ENCODE results near the gene ADAMTS13.
"Not testable (repeated sequence)": the region's sequence is repeated elsewhere in the genome, so short reads cannot be mapped to it uniquely, and the experiment has no call there.

The ADAMTS13 gene

DNA sequence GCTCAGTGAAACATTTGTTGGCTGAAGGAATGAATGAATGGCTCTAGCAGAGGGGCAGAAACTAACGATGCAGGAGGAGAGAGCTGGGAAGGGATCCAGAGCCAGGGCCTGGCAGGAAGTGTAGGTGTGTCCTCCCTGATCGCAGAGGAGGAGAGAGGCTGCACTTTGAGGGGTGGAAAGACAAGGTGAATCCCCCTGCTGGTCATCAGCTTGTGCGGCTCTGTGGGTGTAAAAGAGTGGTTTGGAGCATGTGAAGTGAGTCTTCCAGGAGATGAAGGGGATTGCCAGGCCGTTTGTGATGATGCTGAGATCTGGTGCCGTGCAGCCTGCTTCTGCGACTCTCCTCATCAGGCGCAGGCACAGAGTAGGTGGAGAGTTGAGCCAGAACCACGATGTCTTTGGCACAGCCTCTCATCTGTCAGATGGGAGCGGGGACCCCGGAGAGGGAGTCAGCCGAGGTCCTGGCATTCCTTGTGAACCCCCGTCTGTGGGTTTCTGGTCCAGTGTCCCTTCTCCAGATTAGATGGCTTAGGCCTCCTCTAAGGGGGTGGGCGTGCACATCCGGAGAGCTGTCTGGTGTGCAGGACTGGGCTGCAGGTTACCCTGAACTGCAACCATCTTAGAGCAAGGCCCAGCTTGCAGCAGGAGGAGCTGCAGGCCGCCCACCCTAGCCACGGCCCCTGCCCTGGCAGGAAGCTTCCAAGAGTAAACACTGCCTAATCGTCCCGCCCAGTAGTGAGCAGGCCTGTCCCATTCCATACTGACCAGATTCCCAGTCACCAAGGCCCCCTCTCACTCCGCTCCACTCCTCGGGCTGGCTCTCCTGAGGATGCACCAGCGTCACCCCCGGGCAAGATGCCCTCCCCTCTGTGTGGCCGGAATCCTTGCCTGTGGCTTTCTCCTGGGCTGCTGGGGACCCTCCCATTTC lies at the start of gene ADAMTS13:
Gene ADAMTS13, plus strand, starts transcription at position 753 of the 928 bp plus-strand sequence. Its CDS starts 77 bp downstream, at position 830.
- DNase-seq (ENCODE audit: insufficient read length, low spot score) (no peak), FAIRE-seq (peak; percentile 75)

DNA sequence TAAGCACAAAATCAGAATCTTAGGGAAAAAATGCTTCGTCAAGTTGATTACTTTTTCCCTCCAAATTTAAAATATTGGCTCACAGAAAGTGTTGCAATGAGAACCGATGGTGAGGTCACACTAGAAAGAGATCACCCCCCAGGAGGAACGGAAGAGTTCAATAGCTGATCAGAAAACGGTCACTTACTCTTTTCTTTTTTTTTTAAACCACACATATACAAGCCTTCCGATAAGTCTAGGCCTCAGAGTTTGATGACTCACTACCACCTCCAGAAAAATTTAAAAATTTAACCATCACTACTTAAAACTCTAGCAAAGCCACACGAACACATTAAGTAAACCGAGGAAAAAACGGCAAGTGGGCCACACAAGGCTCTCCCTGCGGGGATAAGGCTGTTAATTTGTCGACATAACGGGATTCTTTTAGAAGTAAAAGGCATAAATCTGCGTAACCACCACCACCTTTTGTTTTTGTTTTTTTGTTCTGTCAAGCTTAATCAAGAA lies 47.5 kb upstream of the ADAMTS13 start:
- FAIRE-seq, result no peak

DNA sequence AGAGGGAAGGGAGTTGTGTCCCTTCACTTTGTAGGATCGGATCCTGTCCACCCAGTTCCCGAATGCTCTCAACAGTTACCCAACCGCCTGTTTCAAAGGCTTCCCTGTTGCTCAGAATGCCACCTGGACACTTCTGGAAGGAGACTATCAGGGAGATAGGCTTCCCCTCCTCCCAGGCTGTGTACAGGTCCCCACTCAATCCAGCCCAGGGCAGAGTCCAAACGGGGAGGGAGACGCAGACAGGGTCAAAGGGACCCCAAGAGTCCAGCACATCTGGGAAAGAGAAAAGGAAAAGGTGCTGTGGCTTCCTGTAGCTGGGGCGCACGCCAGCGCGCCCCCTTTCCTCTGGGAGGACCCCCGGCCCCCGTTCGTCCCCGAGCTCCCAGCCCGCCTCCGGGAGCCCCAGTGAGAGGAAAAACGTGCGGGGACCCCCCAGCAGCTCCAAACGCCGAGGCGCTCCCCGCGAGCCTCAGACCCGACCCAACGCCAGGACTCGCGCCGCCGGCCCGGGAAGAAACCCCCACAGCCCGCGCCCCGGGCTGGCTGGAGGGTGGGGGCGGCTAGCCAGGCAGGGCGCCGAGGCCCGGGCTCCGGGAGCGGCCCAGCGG lies 46.9 kb upstream of the ADAMTS13 start:
- peak; percentile 73 for FAIRE-seq

More for the DNA sequence above, 47.5 kb upstream of the ADAMTS13 start:
- DNase-seq (ENCODE audit: insufficient read length, low spot score), result no peak

DNA sequence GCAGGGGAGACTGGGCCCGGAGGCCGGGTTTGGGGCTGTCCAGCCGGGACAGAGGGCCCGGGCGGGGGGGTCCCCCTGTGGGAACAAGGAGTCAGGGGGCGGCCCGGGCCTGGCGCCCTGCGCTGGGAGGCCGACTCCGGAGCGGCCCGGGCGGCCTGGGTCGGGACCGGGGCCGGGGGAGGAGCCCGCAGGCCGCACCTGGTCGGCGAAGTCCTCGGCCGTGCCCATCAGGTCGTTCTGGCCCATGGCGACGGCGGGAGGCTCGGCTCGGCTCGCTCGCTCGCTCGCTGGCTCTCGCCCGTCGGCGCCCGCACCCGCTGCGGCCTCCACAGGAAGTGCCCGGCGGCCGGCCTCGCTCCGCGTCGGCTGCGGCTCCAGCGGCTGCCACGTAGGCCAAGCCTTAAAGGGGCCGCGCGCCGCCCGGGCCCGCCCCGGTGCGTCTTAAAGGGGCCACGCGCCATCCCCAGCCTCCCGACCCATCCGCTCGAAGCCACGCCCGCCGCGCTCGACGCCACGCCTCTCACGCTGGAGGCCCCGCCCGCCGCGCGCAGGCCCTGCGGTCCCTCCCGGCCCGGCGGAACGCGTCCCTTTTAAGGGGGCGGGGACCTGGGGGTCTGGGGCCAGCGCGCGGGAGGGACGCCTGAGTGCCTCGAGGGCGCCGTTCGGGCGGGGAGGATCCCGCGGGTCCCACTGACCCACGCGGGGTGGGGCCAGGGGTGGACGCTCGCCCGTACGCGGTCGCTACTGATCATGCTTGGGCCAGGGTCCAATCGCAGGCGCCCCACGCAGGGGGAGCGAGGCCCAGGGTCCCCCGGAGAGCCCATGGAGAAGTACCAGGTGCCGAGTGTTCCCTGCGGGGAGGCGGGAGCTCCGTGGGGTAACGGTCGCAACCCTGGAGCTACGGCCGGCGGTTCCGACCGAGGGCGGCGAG lies 46.2 kb upstream of the ADAMTS13 start, which contains the start of the genes STKLD1 and SURF4:
Gene STKLD1, plus strand, starts transcription at position 643 of the 931 bp plus-strand sequence. Its CDS starts 108 bp downstream, at position 751.
Gene SURF4, minus strand, starts transcription at position 337 of the 931 bp plus-strand sequence. Its CDS starts 91 bp downstream, at position 246.
- FAIRE-seq, result no peak

More for the DNA sequence above, 46.9 kb upstream of the ADAMTS13 start:
- DNase-seq (ENCODE audit: insufficient read length, low spot score), result peak; percentile 32

DNA sequence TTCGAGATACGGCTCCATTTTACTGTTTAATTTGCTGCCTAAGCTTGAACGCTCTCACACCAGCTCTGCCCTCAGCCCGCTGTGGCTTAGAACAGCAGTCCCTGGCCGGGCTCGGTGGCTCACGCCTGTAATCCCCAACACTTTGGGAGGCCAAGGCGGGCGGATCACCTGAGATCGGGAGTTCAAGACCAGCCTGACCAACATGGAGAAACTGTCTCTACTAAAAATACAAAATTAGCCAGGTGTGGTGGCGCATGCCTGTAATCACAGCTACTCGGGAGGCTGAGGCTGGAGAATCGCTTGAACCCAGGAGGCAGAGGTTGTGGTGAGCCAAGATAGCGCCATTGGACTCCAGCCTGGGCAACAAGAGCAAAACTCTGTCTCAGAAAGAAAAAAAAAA lies 44.9 kb upstream of the ADAMTS13 start:
- not testable (repeated sequence) for FAIRE-seq; DNase-seq (ENCODE audit: insufficient read length, low spot score)

More for the DNA sequence above, 46.2 kb upstream of the ADAMTS13 start, which contains the start of the genes STKLD1 and SURF4:
- DNase-seq (ENCODE audit: insufficient read length, low spot score), result peak; percentile 100

DNA sequence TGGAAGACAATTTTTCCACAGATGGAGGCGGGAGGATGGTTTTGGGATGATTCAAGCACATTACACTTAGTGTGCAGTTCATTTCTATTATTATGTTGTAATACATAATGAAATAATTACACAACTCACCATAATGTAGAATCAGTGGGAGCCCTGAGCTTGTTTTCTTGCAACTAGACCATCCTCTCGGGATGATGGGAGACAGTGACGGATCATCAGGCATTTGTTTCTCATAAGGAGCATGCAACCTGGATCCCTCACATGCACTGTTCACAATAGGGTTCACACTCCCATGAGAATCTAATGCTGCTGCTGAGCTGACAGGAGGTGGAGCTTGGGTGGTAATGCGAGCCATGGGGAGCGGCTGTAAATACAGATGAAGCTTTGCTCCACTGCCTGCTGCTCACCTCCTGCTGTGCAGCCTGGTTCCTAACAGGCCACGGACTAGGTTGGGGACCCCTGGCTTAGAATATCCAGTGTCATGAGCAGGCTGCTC lies 44.4 kb upstream of the ADAMTS13 start:
- no peak for FAIRE-seq

DNA sequence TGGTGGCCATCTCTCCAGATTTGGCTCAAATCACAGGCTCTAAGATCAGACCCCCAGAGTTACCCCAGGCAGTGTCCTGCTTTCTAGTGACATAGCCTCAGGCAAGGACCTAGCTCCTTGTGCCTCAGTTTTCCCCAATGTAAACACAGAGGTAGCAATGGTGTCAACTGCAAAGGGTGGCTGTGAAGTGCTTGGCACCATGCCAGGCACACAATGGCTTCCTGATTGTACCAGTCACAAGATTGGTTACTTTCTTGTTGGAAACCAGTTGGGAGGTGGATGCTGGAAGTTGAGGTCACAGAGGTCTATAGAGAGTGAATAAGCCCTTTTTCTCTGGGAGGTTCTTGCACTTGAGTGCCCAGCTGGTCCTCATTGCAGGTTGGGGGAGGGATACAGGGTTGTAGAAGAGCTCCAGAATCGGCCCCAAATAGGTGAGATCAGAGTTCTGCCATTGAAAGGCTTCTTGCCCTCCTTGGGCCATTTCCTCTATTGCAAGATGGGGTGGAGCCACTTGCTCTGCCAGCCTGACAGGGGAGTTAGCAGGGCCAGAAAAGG lies 43.7 kb upstream of the ADAMTS13 start:
- FAIRE-seq, result no peak
- DNase-seq (ENCODE audit: insufficient read length, low spot score), result no peak

More for the DNA sequence above, 44.4 kb upstream of the ADAMTS13 start:
- DNase-seq (ENCODE audit: insufficient read length, low spot score), result no peak

DNA sequence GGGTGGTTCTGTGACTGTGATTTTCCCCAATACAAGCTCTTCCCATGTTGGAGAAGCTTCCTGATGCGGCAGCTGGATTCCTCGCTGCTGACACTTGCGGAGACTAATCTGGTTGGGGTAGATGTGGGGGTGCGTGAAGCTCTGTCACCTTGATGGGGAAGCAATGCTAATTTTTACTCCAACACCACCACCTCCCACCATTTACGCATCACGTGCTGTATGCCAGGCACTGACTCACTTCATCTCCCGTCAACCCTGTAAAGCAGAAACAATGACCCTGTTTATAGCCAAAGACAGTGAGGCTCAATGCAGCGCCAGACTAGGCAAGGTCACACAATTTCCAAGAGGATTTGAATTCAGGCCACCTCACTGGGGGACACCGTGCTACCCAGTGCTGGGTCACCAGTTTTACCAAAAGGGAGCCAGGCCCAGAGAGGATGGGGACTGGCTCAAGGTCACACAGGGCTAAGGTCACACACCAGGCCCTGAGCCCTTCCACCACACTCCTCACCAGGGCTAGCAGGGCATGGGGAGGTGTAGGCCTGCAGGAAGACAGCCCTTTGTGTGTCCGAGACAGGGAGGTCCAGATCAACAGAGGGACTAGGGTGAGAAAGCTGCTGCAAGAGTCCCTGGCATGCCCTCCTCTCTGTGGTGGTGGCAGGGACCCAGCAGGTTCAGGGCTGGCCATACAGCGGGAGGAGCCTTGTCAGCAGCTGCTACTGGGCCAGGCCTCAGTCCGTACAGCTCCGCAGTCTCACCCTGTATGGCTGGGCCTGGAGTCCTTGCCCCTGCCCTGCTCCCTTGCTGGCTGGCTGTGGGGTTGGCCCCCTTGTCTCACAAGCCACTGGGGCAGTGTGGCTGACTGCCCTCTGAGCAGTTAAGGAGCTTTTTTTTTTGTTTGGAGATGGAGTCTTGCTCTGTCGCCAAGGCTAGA lies 42.7 kb upstream of the ADAMTS13 start:
- FAIRE-seq (no peak), DNase-seq (ENCODE audit: insufficient read length, low spot score) (no peak)

DNA sequence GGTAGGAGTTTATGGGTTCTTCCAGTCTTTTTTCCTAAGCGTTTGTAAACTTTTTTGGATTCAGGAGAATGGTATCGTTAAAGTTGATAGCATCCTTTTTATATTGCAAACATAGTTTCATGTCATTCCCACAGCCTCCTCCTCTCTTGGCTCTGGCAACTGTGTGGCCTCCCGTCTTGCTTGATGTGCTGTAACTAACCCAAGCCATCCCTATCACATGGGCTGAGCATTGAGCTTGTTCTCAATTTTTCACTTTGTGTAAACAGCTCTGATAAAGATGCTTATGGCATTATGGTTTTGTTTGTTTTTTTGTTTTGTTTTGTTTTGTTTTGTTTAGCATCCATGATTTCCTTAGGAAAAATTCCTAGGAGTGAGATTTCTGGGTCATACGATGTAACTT lies 41.4 kb upstream of the ADAMTS13 start:
- no peak for DNase-seq (ENCODE audit: insufficient read length, low spot score)

DNA sequence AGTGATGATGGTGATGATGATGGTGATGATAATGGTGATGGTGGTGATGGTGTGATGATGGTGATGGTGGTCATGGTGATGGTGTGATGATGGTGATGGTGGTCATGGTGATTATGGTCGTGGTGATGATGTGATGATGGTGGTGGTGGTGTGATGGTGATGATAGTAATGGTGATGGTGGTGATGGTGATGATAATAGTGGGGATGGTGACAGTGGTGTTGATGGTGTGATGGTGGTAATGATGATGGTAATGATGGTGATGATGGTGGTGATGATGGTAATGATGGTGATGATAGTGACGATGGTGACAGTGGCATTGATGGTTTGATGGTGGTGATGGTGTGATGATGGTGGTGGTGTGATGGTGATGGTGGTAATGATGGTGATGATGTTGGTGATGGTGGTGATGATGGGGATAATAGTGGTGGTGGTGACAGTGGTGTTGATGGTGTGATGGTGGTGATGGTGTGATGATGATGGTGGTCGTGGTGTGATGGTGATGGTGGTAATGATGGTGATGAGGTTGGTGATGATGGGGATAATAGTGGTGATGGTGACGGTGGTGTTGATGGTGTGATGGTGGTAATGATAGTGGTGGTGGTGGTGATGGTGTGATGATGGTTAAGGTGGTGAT lies 39.5 kb upstream of the ADAMTS13 start:
- DNase-seq (ENCODE audit: insufficient read length, low spot score) (no peak), FAIRE-seq (no peak)

More for the DNA sequence above, 41.4 kb upstream of the ADAMTS13 start:
- FAIRE-seq, result no peak

DNA sequence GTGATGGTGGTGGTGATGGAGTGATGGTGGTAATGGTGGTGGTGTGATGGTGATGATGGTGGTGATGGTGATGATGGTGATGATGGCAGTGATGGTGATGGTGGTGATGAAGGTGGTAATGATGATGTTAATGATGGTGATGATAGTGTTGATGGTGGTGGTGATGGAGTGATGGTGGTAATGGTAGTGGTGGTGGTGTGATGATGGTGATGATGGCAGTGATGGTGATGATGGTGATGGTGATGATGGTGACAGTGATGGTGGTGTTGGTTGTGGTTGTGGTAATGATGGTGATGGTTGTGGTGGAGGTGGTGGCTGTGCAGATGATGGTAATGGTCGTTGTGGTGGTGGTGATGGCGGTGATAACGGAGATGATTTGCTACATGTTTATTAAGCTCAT lies 38.7 kb upstream of the ADAMTS13 start:
- no peak for FAIRE-seq
- no peak for DNase-seq (ENCODE audit: insufficient read length, low spot score)

DNA sequence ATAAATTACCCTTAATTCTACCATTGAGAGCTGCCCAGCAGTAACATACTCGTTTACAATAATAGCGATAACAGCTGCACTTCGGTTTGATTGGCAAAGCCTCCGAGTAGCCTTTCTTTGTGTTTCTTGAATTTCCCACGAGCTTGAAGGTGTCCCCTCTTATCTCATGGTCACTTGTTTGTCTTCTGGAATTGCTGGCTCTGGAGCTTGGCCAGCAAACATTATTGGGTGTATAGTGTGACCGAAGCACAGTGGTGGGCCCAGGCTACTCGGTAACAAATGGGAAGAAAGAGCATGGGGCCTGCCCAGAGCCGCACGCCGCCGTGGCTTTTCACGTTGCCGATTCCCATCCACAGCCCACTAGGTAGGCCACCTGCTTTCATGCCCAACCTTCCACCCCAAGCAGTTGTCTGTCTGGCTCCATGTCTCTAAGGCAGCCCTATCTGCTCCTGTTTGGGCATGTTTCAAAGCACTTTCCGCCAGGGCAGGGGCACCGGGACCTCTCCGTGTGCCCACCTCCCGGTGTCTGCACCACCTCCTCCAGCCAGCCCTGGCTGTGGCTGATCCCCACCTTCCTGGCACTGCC lies 37.3 kb upstream of the ADAMTS13 start:
- DNase-seq (ENCODE audit: insufficient read length, low spot score) (no peak), FAIRE-seq (no peak)

DNA sequence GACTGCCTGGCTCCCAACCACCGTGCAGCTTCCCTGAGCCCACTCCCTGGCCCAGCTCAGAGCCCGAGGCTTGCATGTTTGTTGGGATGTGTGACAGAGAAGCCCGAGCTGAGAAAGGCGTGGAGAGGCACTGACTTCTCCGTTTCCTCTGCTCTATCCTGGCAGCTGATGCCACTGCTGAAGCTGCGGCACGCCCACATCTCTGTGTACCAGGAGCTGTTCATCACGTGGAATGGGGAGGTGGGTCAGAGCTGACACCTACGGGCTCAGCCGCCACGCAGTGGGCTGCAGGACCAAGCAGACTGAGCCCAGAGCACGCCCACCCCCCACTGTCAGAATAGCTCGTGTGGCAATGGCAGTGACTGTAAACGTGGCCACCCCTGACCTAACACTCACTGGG lies 36.7 kb upstream of the ADAMTS13 start:
- FAIRE-seq, result no peak
- DNase-seq (ENCODE audit: insufficient read length, low spot score), result no peak

DNA sequence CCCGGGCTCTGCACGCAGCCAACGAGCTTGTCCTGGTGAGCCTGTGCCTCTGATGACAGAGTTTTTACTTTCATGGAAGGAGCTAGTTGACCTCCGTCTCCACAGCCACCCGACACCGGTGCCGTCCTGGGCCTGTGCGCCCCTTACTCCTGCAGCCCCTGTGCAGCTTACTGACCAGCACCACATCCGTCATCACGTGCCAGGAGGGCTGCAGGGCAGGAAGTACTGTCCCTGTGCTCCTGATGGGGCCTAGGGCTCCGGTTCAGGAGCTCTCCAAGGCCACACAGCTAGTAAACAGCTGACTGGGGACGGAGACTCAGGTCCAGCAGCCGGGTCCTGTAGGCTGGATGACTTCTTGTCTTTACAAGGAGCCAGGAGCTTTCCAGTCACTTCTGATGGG lies 35.8 kb upstream of the ADAMTS13 start:
- no peak for FAIRE-seq

DNA sequence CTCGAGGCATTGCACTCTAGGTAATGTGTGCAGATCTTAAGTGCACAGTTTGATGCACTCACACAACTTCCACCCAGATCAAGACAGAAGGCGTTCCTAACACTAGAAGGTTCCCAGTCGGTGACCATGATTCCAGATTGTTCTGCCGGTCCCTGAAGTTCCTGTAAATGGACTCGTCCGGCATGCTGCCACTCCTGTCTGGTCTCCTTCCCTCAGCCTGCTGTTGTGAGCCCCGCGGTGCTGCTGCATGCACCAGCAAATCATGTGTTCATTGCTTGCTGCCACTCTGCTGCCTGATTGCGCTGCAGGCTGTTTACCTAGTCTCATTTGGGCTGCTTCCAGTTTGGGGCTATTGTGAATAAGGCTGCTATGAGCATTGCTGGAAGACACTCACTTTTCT lies 34.5 kb upstream of the ADAMTS13 start:
- DNase-seq (ENCODE audit: insufficient read length, low spot score) (no peak), FAIRE-seq (no peak)

More for the DNA sequence above, 35.8 kb upstream of the ADAMTS13 start:
- no peak for DNase-seq (ENCODE audit: insufficient read length, low spot score)

DNA sequence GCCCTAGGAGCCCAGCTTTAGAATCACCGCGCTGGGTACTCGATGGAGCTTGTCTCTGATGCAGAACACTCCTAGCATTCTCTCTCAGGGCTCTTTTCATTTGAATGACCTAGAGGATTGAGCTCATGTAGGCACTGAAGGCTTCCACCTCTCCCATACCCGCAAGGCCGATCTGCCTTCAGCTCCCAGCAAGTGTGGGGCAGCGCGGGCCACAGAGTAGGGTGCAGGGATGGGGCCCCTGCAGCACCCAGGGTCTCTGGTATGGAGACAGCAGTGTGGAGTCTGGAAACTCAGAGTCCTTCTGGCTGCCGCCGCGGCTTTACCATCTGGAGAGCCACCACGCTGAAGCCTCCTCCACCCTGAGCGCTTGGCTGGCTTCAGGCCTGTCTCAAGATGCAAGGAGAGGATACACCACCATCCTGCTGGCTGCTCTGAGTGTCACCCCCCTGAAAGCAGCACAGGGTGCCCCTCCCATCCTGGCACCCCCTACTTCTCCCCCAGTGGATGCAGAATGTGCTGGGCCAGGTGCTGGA lies 33.1 kb upstream of the ADAMTS13 start:
- FAIRE-seq (no peak), DNase-seq (ENCODE audit: insufficient read length, low spot score) (no peak)

DNA sequence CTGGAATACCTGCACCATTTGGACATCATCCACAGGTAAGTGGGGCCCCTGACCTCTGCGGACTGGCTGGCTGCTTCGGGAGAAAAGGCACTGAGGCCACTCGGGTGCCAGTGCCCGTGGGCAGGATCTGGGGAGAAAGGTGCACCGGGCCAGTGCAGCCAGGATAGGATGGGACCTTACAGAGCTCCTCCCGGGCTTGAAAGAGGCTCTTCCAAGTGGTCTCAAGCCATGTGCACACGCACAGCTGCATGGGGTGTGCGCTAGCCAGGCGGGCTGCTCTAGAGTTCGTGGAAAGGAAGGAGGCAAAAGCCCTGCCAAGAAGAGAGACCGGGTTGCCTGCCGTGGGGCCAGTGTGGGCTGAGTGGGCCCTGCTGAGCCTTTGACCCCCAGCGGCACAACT lies 32.6 kb upstream of the ADAMTS13 start:
- no peak for FAIRE-seq
- DNase-seq (ENCODE audit: insufficient read length, low spot score), result no peak

Measured in GM19239 (cell line).